HG02852 (cell line): Measurements from ENCODE around the gene ADGRB3.

Source experiments
- ATAC-seq: cut with Tn5 transposase; IDR thresholded peaks from one replicate; pipeline ENCODE4 v1.9.1; 2021; ENCODE audit warnings: mild to moderate bottlenecking, moderate library complexity; ENCODE audit not compliant: unreplicated experiment

The ADGRB3 gene

DNA sequence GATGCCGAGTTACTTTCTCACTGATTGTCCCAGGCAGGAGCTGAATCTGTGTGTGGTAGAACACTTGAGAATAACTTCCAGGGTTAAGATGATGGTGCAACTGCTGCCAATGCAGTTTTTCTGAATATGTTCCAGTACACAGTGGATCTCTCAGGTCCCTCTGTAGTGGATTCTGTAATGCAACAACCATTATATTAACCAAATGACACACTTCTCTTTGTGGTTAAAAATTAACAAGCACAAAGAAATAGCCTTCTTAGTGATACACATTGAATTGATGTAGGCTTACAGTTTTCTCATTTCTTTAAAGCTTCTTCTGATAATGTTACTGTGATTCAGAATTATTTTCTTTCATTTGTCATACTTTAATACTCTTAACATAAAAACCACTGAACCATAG is 383.8 kb downstream of the ADGRB3 start:
- ATAC-seq = no peak

DNA sequence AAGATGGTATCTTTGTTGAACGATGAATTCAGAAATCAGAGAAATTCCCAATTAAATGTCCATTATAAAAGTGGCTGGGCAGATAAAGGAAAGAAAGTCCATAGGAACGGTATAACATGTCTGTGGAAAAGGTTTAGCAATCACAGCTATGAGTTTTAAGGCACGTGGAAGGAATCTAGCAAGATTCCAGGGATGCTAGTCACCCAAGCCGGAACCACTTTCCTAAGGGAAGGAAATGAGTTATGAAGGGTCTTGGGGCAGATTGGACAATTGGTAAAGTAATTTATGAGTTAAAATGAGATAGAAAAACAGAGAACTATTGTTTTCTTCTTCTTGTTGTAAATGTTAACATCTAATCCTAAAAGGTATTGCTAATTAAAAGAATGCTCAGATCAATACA is 384.8 kb downstream of the ADGRB3 start:
- no peak for ATAC-seq

DNA sequence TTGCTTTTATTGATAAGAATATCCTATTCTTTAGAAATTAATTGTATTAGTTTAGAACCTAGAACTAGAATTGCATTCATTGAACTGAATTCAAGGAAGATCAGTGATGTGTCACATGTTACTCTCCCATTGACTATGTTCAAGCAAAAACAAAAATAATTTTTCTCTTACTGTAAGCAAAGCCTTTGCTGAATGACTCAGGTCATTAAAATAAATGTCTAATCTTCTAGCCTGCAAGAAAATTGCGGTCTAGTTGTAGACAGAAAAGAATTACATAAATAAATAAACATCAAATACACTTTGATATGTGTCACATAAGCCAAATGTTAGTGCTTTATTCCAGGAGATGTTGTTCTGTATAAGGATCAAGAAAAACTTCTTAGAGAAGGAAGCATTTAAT is 387.9 kb downstream of the ADGRB3 start:
- no peak for ATAC-seq

DNA sequence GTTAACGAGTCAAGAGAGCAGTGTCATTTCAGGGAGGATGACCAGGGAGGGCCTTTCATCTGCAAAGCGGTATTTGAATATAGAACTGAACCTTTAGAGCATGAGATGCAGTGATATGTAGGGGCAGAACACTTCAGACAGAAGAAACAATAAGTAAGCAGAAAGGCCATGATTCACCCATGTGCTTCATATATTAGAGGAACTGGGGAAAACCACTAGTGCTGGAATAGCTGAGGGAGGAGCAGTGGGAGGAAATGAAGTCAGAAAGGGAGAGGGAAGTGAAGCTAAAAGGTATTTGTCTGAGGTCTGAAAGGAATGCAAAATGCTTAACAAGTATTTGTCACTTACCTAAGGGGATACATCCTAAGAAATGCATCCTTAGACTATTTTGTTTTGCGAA is 391.2 kb downstream of the ADGRB3 start:
- no peak for ATAC-seq

DNA sequence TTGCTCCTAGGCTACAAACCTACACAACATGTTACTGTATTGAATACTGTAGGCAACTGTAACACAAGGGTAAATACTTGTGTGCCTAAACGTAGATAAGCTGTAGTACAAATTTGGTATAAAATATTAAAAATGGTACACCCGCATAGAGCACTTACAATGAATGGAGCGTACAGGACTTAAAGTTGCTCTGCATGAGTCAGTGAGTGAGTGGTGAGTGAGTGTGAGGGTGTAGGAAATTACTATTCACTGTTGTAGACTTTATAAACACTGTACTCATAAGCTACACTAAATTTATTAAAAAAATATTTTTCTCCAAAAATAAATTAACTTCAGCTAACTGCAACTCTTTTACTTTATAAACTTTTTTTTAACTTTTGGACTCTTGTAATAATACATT is 391.6 kb downstream of the ADGRB3 start:
- no peak for ATAC-seq

DNA sequence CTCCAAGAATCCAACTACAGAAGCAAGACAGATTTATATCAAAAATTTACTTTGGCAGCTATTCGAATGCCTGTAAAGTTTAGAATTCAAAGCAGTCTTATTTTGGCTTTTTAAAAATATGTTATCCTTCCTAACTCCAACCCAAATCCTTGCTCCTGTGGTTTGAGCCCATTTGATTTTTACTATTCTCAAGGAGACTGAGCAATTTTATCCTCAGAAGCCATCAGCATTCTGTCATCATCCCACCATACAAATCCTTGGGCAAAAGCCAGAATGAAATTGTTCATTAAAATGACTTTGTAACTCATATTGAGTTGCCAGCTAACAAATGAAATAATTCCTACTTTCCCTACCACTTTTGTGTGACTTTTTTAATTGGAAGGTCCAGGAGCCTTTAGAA is 392.8 kb downstream of the ADGRB3 start:
- no peak for ATAC-seq

DNA sequence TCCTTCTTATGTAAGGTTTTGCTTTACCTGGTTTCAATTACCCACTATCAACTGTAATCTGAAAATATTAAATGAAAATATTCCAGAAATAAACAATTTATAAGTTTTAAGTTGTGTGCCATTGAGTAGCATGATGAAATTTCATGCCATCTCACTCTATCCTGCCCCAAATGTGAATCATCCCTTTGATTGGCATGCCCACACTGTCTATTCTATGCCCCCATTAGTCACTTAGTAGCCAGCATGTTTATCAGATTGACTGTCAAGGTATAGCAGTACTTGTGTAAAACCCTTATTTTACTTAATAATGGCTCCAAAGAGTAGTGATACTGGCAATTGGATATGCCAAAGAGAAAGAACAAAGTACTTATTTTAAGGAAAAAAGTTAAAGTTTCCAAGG is 403.8 kb downstream of the ADGRB3 start:
- ATAC-seq = no peak

DNA sequence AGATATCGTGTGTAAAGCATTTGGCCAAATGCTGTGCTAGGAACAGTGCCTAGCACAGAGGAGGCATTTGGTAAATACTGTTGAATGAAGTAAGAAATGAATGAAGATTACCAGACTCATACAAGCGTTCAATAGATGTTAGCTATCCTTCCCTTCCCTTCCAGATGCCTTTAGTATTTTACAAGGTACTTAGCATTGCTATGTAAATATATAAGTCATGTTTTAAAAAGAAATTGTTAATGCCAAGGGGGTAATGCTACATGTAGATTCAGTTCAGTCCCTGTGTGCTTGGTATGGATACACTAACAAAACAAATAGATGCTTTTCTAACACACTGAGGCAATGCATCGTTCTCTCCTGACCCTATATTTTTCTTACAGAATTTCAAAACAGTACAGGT is 407.2 kb downstream of the ADGRB3 start:
- no peak for ATAC-seq

DNA sequence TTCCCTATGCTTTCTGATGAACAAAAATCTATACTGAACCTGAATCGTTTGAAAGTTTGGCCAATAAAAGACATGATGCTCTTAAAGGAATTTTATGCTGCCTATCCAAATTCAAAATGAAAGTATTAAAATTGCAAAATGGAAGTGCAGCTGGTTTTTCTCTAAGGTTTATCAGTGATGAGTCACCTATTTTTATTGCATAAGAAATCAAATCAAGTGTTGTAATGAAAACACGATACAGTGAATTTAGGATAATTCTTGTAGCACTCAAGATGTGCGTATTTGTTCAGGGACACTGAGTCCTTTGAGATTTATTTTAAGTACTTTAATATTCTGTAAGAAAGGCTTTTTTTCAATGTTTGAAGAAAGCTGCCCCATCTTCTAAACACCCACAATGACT is 409.5 kb downstream of the ADGRB3 start:
- ATAC-seq = no peak

DNA sequence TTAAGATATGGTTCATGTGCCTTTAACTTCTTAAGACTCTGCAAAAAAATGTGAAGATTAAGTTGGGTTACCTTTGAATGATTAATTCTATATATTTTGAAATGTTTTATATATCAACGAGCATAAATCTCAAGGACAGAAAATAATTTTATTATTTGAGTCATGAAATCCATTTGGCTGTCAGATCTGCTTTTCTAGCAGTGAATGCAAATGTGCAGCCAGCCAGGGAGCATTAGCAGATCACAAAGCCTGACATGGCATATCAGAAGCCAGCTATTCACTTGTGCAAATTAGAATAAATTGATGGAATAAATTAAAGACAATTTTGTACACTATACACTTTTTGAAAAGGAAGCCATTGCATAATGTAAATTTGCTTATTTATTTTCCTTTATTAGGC is 424.3 kb downstream of the ADGRB3 start:
- no peak for ATAC-seq

DNA sequence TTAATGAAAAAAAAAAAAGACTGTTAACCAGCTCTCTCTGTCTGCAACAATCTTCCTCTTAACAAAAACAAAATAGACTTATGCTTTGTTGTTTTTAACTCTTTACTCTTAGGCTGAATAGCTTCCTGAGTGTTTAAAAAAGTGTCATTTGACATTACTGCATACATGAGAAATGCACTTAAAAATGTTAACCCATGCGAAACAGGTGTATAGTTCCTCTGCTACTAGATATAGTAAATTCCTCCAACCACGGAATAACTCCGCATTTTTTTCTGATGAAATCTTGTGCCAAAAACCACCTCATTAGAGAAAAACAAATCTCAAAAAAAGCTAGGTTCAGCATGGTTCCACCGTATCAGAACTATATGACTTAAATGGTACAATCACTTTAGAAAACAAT is 426.0 kb downstream of the ADGRB3 start:
- no peak for ATAC-seq

DNA sequence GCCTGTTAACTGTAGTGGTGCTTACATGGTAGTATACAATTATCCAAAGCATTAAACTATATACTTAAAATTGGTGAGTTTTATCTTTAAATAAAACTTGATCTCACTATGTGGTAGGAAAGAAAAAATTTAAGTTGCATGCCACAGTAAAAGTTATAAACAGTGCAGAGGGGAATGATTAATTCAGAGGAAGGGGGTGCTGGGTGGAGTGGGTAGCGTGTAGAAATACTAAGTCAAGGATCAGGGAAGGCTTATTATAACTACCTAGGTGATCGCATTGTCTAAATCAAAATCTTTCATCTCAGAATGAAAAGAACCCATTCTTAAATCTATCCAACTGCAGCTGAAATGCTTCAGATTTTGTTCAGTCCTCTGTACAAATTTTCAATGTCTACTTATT is 428.3 kb downstream of the ADGRB3 start:
- ATAC-seq = no peak

DNA sequence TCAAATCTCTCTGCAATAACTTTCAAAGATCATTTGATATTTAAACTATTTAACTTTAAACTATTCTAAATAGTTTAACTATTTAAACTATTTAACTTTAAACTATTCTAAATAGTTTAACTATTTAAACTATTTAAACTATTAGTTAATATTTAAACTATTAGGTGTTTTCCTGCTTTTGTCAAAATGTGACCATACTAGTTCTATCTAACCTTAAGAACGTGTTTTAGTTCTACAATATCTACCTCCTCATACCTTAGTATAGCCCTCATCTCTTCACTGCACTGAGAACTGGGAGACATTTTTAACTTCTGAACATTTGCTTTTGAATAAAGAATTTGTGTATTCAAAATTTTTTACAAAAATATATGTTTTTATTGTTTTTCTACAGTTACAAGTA is 429.1 kb downstream of the ADGRB3 start:
- no peak for ATAC-seq

DNA sequence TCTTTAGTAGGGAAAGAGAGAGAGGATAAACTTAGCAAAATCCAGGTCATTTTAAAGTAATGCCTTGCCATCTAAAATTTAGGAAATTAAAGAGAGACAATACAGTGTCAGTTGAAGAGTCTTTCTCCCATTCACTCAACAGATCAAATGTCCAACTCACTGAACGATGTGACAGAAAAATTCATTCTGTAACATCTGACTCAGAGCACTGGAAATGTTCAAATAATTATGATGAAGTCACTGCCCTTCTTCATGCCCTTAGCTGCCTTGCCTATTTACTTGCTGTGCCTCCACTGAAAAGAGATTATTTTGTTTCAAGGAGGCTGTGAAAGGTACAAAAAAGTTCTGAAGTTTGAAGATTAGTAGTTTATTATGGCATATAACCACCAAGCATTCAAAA is 434.8 kb downstream of the ADGRB3 start:
- no peak for ATAC-seq

DNA sequence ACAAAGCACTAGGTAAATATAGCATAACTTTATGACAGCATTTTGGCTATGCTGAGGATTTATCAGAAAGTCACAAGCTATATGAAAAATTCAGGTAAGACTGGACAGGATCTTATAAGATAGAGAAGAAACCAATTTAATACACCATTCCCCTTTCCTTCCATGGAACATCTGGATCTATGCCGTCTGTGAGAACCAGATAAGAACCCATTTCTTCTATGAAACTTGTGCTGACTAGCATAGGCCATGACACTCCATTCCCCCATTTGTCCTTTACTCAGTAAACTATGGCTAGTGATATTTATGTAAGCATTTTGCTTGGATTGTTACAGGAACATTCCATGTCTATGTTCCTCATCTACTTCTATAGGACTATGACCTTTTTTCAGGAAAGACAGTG is 437.7 kb downstream of the ADGRB3 start:
- ATAC-seq = no peak

DNA sequence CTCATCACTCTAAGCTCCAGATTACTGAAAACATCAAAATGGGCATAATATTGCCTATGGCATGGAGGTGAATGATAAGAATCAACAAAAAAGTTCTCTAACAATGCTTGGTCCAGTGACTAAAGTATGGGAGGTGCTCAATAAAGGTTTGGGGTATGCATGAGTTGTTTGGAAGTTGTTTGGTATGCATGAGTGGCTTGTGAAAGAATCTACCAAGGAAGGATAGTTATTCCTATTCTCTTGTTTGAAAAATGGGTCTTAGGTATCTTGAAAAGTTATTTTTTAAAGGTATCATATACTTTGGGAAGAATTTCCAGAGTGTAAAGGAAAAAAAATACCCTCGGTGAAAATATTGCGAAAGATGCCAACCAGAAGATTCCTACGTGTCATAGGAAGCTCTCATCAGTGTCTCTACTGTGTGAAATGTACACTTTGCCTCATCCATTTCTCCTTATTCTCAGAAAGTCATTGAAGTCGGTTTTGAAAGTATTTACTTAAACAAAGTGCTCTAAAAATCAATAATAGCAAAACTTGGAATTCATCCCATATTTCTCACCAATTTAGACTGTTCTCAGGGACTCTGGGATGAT is 449.8 kb downstream of the ADGRB3 start:
- no peak for ATAC-seq

DNA sequence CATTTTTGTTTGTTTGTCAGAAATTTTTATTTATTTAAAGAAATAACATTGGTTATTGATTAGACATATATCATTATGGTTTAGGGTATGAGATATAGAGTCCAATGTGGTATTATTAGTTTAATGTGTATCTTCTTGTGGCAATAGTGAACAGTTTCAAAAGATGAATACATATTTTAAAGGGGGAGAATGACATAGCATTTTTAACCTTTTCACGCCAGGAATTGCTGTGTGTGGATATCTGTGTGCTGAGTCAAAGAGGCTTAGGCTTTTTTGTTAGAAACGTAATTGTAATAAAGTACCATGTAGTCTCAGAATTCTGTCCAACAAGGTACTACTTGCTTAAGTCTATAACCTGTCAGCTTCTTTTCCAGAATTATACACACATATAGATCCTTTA is 451.6 kb downstream of the ADGRB3 start:
- ATAC-seq = no peak

DNA sequence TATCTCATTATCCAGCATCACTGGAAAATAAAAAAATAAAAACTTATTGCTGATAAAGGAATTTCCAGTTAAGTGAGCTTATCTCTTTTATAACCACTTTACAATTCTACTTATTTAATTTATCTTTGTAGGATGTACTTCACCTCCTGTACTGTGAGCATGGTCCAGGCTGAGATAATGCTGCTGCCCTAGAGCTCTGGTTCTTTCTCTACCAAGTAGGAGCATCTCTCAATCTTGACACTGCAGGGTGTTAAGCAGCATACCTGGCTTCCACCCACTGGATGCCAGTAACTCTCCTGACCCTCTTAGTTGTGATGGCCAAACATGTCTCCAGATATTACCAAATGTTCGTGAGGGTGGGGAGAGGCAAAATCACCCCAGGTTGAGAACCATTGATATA is 454.5 kb downstream of the ADGRB3 start:
- ATAC-seq = no peak

DNA sequence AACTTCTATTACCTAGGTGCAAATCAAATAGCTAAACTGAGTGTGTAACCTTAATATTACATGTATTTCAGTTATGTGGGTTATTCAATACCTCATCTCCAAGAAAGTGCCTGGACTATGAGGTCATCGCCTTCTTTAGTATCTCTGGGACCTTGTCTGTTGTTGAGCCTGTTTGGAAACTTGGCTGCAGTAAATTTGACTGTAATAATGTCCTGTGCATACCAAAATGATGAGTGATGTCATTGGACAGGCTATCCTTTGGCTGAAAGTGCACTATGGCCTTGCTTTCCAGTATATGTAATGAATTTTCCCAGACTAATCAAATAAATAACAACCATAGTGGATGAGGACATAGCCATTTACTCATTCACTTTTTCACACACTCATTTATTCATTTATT is 455.1 kb downstream of the ADGRB3 start:
- no peak for ATAC-seq

DNA sequence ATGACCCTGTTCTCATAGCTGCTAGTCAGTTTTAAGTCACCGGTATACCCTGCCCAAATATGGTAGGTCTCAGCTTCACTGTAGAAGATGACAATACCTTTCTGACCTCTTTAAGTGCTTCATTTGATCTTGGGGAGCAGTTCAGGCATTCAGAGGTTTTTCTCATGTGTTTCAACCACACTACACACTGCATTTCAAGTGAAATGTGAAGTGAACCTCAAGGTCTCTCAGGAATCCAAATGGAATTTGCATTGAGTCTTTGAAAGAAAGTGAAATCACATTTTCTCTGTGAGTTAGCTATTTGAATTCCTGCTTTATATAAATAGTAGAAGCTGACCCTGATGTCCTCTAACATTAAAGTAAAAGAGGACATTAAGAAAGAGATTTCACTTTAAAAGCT is 461.6 kb downstream of the ADGRB3 start:
- ATAC-seq = no peak

DNA sequence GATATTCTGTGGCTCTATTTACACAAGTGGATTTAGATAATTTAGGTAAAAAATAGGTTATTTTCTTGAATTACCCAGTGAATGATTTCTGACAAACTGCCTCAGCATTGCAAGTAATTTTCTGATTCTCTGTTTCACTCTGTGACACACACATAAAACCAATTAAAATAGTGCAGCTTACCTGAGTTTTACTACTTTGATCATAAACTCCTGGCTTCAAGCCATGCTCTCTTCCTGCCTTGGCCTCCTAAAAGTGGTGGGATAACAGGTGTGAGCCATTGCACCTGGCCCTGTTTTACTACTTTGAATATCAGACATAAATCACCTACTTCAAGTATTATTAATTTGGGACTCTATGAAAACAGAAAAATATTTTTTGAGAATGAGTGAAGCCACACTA is 462.9 kb downstream of the ADGRB3 start:
- no peak for ATAC-seq

DNA sequence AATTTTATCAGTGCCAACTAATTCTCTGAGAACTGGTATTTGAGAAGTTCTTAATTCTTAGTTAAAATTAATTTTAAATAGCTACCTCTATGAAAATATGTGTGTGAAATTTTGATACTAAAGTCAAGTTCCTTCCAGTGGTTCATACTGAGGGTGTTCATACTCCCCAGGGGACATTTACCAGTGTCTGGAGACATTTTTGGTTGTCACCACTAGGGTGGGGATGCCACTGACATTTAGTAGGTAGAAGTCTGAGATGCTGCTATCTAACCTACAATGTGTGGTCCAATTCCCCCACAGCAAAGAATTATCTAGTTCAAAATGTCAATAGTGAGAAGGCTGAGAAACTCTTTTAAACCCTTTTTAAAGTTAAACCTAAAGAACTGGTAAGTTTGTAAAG is 463.8 kb downstream of the ADGRB3 start:
- no peak for ATAC-seq

DNA sequence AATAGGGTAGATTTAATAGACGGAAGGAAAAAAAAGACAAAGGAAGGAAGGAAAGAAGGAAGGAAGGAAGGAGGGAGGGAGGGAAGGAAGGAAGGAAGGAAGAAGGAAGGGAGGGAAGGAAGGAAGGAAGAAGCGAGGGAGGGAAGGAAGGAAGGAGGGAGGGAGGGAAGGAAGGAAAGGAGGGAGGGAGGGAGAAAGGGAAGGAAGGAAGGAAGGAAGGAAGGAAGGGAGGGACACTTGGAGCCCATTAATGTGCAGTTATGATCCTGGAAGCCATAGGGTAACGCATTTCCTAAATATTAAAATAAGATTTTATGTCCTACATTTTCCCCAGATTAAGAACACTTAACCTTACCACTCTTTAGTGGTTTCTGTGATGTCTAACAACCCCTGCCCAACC is 465.7 kb downstream of the ADGRB3 start:
- no peak for ATAC-seq

DNA sequence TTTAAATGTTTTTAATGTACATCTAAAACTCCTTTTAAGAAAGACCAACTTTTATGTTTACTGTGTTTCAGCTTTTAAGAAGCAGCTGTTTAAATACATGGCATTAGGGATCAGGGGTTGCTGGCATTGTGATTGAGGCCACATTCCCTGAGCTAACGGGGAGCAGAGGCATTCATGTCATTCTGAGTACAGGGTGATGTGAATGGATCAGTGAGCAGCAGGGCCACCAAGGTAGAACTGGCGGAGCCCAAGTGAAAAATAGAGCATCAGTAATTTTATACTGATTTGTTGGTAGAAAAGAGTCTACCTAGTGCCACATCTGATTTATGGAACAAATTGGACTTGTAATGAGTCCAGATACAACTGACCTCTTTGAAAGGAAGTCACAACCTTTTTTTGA is 467.3 kb downstream of the ADGRB3 start:
- ATAC-seq = no peak
